ENCODE results near the gene BPI.
"Not testable (repeated sequence)": the region's sequence is repeated elsewhere in the genome, so short reads cannot be mapped to it uniquely, and the experiment has no call there.

- not testable (repeated sequence) for TF ChIP-seq POLR2A (IDR thresholded peaks at IDR 0.05; ENCODE audit: low read depth); CTCF (IDR thresholded peaks at IDR 0.05); EP300 (IDR thresholded peaks at IDR 0.05); POLR2AphosphoS5 (IDR thresholded peaks at IDR 0.05)
Measured at GRCh38 chr20:38339521-38339896, 35.6 kb downstream of the BPI start.
